HCT116 (cell line): ENCODE results near the gene GCGR. TPM values are rescaled to one million over a fixed set of nuclear protein-coding genes. Genes with fewer than 3 reads are reported as not detected.

ENCODE experiments used
- ATAC-seq: fragments of 200-7000 bp; cut with Tn5 transposase; 2 replicates; pipeline ENCODE4 v1.9.1; 2020; ENCODE audit warnings: mild to moderate bottlenecking, moderate library complexity
- BruUV-seq: library from RNA; stranded (reverse); fragments of 400-500 nt; replicated peaks from 2 replicates; lab custom pipeline; 2021; lab: Mats Ljungman, UMichigan
- CTCF ChIA-PET: fragments of 300-600 bp; sonication (Branson Sonifier 250); formaldehyde crosslinking; loops from one replicate; lab custom pipeline; 2021; ENCODE audit warnings: antibody characterized with exemption; lab: Charles Lee
- POLR2A ChIA-PET: fragments of 300-600, 350-600 bp; sonication (Branson Sonifier 250); formaldehyde crosslinking; loops from one replicate; lab custom pipeline; 2021; ENCODE audit warnings: antibody characterized with exemption; lab: Charles Lee
- RAD21 ChIA-PET, 2 experiments: fragments of 300-600 bp; sonication (Branson Sonifier 250); formaldehyde crosslinking; loops; one replicate each; lab custom pipeline; 2023; ENCODE audit warnings: low total read pairs in 2 of 2; ENCODE audit not compliant: uncharacterized antibody in 2 of 2, unreplicated experiment in 2 of 2, low non-redundant PET in 1 of 2; lab: Charles Lee
- DNase-seq: peaks from one replicate; pipeline ENCODE4 v3.0.0-alpha.2; 2010; ENCODE audit warnings: low read depth, low spot score
- H2AFZ ChIP-seq: fragments of 200-600 bp; shearing (Covaris generic), sonication (generic); 2 replicates; pipeline ENCODE4 v1.6.1; 2017; ENCODE audit warnings: low read depth, mixed run types, mixed read lengths, antibody characterized with exemption, low read length; ENCODE audit not compliant: poor library complexity, severe bottlenecking
- H3K27ac ChIP-seq: 2 replicates; pipeline ENCODE4 v1.5.1; 2012; ENCODE audit warnings: low read depth, low read length
- H3K27me3 ChIP-seq: fragments of 200-600 bp; sonication (generic); 2 replicates; pipeline ENCODE4 v1.6.1; 2016; ENCODE audit warnings: mixed run types, low read length, mixed read lengths; ENCODE audit not compliant: insufficient read depth
- H3K36me3 ChIP-seq, 2 experiments: fragments of 200-500 bp in 1 of 2; fragments of 200-600 bp in 1 of 2; sonication (Bioruptor generic) in 1 of 2; sonication (generic) in 1 of 2; 2 replicates each; pipeline versions ENCODE4 v1.5.1 to v1.6.1; 2014 to 2016; ENCODE audit warnings: low read length in 2 of 2, inconsistent platforms in 1 of 2, mixed read lengths in 1 of 2, mixed run types in 1 of 2; ENCODE audit not compliant: insufficient read depth in 2 of 2, control insufficient read depth in 1 of 2
- H3K4me1 ChIP-seq, 2 experiments: fragments of 200-600 bp in 1 of 2; sonication (generic) in 1 of 2; 2 replicates each; pipeline versions ENCODE4 v1.5.1 to v1.6.1; 2012 to 2017; ENCODE audit warnings: low read length in 2 of 2, inconsistent platforms in 1 of 2, mild to moderate bottlenecking in 1 of 2, mixed read lengths in 1 of 2, mixed run types in 1 of 2, moderate library complexity in 1 of 2; ENCODE audit not compliant: insufficient read depth in 2 of 2, control insufficient read depth in 1 of 2
- H3K4me2 ChIP-seq: fragments of 200-600 bp; sonication (generic); 2 replicates; pipeline ENCODE4 v1.6.1; 2017; ENCODE audit warnings: mixed run types, low read length, mixed read lengths
- H3K4me3 ChIP-seq, 2 experiments: fragments of 200-600 bp in 1 of 2; sonication (generic) in 1 of 2; replicated peaks in 1 of 2; 2 replicates each; pipeline ENCODE4 v1.5.1; 2011 to 2016; ENCODE audit warnings: low read length in 2 of 2, control low read depth in 1 of 2, low read depth in 1 of 2, mild to moderate bottlenecking in 1 of 2, mixed read lengths in 1 of 2, mixed run types in 1 of 2
- H3K79me2 ChIP-seq: fragments of 200-600 bp; sonication (generic); 2 replicates; pipeline ENCODE4 v1.6.1; 2017; ENCODE audit warnings: mild to moderate bottlenecking, mixed run types, low read length, moderate library complexity, mixed read lengths; ENCODE audit not compliant: insufficient read depth
- H3K9ac ChIP-seq: fragments of 200-600 bp; sonication (generic); 2 replicates; pipeline ENCODE4 v1.6.1; 2016; ENCODE audit warnings: low read length, mixed read lengths
- H3K9me2 ChIP-seq: fragments of 200-600 bp; sonication (generic), shearing (Covaris generic); 2 replicates; pipeline ENCODE4 v1.6.1; 2017; ENCODE audit warnings: mixed run types, mild to moderate bottlenecking, moderate library complexity; ENCODE audit not compliant: insufficient read depth
- H3K9me3 ChIP-seq, 2 experiments: fragments of 200-500 bp in 1 of 2; fragments of 200-600 bp in 1 of 2; sonication (Bioruptor generic) in 1 of 2; sonication (generic) in 1 of 2; 2 replicates each; pipeline ENCODE4 v1.6.1; 2014 to 2017; ENCODE audit warnings: low read length in 2 of 2, mixed read lengths in 2 of 2, inconsistent platforms in 1 of 2, low read depth in 1 of 2, mild to moderate bottlenecking in 1 of 2, mixed run types in 1 of 2, moderate library complexity in 1 of 2; ENCODE audit not compliant: control insufficient read depth in 1 of 2, insufficient read depth in 1 of 2
- H4K20me1 ChIP-seq: fragments of 200-600 bp; sonication (generic), shearing (Covaris generic); 2 replicates; pipeline ENCODE4 v1.6.1; 2017; ENCODE audit warnings: mixed run types, mild to moderate bottlenecking, moderate library complexity; ENCODE audit not compliant: insufficient read depth
- CBX3 ChIP-seq: IDR thresholded peaks from 2 replicates; pipeline ENCODE4 v1.6.1; 2012; ENCODE audit warnings: low read depth
- CTCF ChIP-seq, 3 experiments: fragments of 200-600 bp in 1 of 3; sonication (generic) in 1 of 3; IDR thresholded peaks in 2 of 3; conservative IDR thresholded peaks in 1 of 3; 2 replicates each; pipeline ENCODE4 v1.5.1; 2012 to 2017; ENCODE audit warnings: low read depth in 2 of 3, low read length in 2 of 3, antibody characterized with exemption in 1 of 3, borderline replicate concordance in 1 of 3, control low read depth in 1 of 3, mild to moderate bottlenecking in 1 of 3, mixed read lengths in 1 of 3, mixed run types in 1 of 3, moderate library complexity in 1 of 3; ENCODE audit not compliant: insufficient read depth in 1 of 3
- ELF1 ChIP-seq: IDR thresholded peaks from 2 replicates; pipeline ENCODE4 v1.6.1; 2012; ENCODE audit warnings: low read depth, borderline replicate concordance
- EZH2 ChIP-seq: fragments of 200-600 bp; sonication (generic); IDR thresholded peaks from 2 replicates; pipeline ENCODE4 v1.6.1; 2017; ENCODE audit warnings: antibody characterized with exemption, mixed run types
- EZH2phosphoT487 ChIP-seq: fragments of 200-600 bp; IDR thresholded peaks from 2 replicates; pipeline ENCODE4 v1.6.1; 2018; ENCODE audit warnings: antibody characterized with exemption, borderline replicate concordance
- FOSL1 ChIP-seq: IDR thresholded peaks from 2 replicates; pipeline ENCODE4 v1.6.1; 2012; ENCODE audit warnings: low read depth
- JUND ChIP-seq: IDR thresholded peaks from 2 replicates; pipeline ENCODE4 v1.6.1; 2012
- MAX ChIP-seq: IDR thresholded peaks from 2 replicates; pipeline ENCODE4 v1.6.1; 2012
- RAD21 ChIP-seq: IDR thresholded peaks from 2 replicates; pipeline ENCODE4 v1.6.1; 2012; ENCODE audit warnings: low read depth, mild to moderate bottlenecking
- REST ChIP-seq: IDR thresholded peaks from 2 replicates; pipeline ENCODE4 v1.6.1; 2012; ENCODE audit warnings: low read depth
- SIN3A ChIP-seq: IDR thresholded peaks from 2 replicates; pipeline ENCODE4 v1.6.1; 2012; ENCODE audit warnings: low read depth
- SP1 ChIP-seq: IDR thresholded peaks from 2 replicates; pipeline ENCODE4 v1.6.1; 2012; ENCODE audit warnings: low read depth
- TCF7L2 ChIP-seq: IDR thresholded peaks from 2 replicates; pipeline ENCODE4 v1.7.0; 2011; ENCODE audit warnings: borderline replicate concordance, inconsistent platforms; ENCODE audit not compliant: insufficient read depth, insufficient read length; ENCODE audit errors: extremely low read depth
- YY1 ChIP-seq: IDR thresholded peaks from 2 replicates; pipeline ENCODE4 v1.6.1; 2011; ENCODE audit warnings: low read length, low read depth, moderate library complexity, mild to moderate bottlenecking; ENCODE audit not compliant: insufficient replicate concordance; ENCODE audit errors: extremely low read depth
- ZFX ChIP-seq: fragments of 450-650 bp; IDR thresholded peaks from 2 replicates; pipeline ENCODE4 v1.6.1; 2017
- ZNF274 ChIP-seq: fragments of 200-500 bp; sonication (Bioruptor generic); IDR thresholded peaks from 2 replicates; pipeline ENCODE4 v1.6.1; 2014; ENCODE audit warnings: mild to moderate bottlenecking, low read depth, low read length, inconsistent platforms
- intact Hi-C: fragments of 100-400 bp; cut with micrococcal nuclease; formaldehyde crosslinking; loops from 2 replicates; pipeline ENCODE4 v1.10.0; 2022
- total RNA-seq: library from RNA; stranded (reverse); gene quantifications from one replicate; pipeline ENCODE4 v1.2.1, GENCODE V29; 2021; ENCODE audit not compliant: unreplicated experiment

The GCGR gene
- total RNA-seq, 1 experiment from 2014 or later: not detected

GRCh38 chr17:81805707-81806460 is 1.9 kb downstream of the GCGR start (continued):
- TF ChIP-seq EZH2phosphoT487: no peak
- no peak for TF ChIP-seq ZNF274
- TF ChIP-seq SP1: no peak

- peak; percentile 18; the same call in 1 of the 2 replicates for ATAC-seq
- DNase-seq: no peak
- intact Hi-C loops: no loop called here
- Histone ChIP-seq H3K4me1 (peaks cover 0 to 6% of the 10 kb centered on the region in 2 experiments; a peak in 2 of 4 replicates), H3K4me3 (no peak overlapping the region), H4K20me1 (no peaks in the 10 kb centered on the region), H3K9ac (no peak overlapping the region), H3K79me2 (no peaks in the 10 kb centered on the region), H3K4me2 (no peak overlapping the region), H3K27me3 (peaks cover 13% of the 10 kb centered on the region; the same call in 1 of the 2 replicates), H3K9me3 (no peaks in the 10 kb centered on the region), H3K9me2 (no peaks in the 10 kb centered on the region), H3K27ac (no peak overlapping the region), H3K36me3 (no peaks in the 10 kb centered on the region), H2AFZ (no peak overlapping the region)
- TF ChIP-seq RAD21: no peak
- TF ChIP-seq EZH2: no peak
- no peak for TF ChIP-seq JUND
- TF ChIP-seq YY1: no peak
- no peak for TF ChIP-seq ELF1
- TF ChIP-seq ZFX: no peak
- no peak for TF ChIP-seq FOSL1
- no peak for TF ChIP-seq CTCF (IDR thresholded peaks at IDR 0.05 in 2 of 3, conservative IDR thresholded peaks at IDR 0.05 in 1 of 3; ENCODE audit: borderline replicate concordance in 1 of 3, insufficient read depth in 1 of 3, low read depth in 2 of 3, low read length in 2 of 3)
- no peak for TF ChIP-seq REST
- no peak for TF ChIP-seq SIN3A
- TF ChIP-seq TCF7L2: no peak
- no peak for TF ChIP-seq MAX
- TF ChIP-seq CBX3: no peak
- ChIA-PET POLR2A (no interaction called here), RAD21 (interaction anchor here in 1 of 2 experiments (0.6 kb wide), 1 partner anchor 530 kb away, joined by 4 read pairs; no protein-coding TSS in a partner anchor), CTCF (no interaction called here)
- BruUV-seq: no TSS peak
These were observed 2.7 kb downstream of the GCGR start for GRCh38 chr17:81806461-81807209.
